Ishikawa (cell line): ENCODE data around the gene ARSA.

Source experiments
- CEBPB ChIP-seq: IDR thresholded peaks from 2 replicates; pipeline ENCODE4 v1.6.1; 2012
- CREB1 ChIP-seq: IDR thresholded peaks from 2 replicates; pipeline ENCODE4 v1.6.1; 2012; ENCODE audit warnings: low read depth
- EGR1 ChIP-seq: IDR thresholded peaks from 2 replicates; pipeline ENCODE4 v1.6.1; 2012
- EP300 ChIP-seq: IDR thresholded peaks from 2 replicates; pipeline ENCODE4 v1.6.1; 2012; ENCODE audit warnings: borderline replicate concordance
- FOXM1 ChIP-seq: IDR thresholded peaks from 2 replicates; pipeline ENCODE4 v1.6.1; 2012; ENCODE audit warnings: low read depth, borderline replicate concordance
- MAX ChIP-seq: IDR thresholded peaks from 2 replicates; pipeline ENCODE4 v1.6.1; 2012
- NFIC ChIP-seq: IDR thresholded peaks from 2 replicates; pipeline ENCODE4 v1.6.1; 2012
- RAD21 ChIP-seq: IDR thresholded peaks from 2 replicates; pipeline ENCODE4 v1.6.1; 2012; ENCODE audit warnings: low read depth
- REST ChIP-seq: IDR thresholded peaks from 2 replicates; pipeline ENCODE4 v1.6.1; 2012; ENCODE audit warnings: low read depth, mild to moderate bottlenecking
- TAF1 ChIP-seq: IDR thresholded peaks from 2 replicates; pipeline ENCODE4 v1.6.1; 2012; ENCODE audit warnings: low read depth, mild to moderate bottlenecking
- TCF12 ChIP-seq: IDR thresholded peaks from 2 replicates; pipeline ENCODE4 v1.6.1; 2012; ENCODE audit warnings: low read depth
- TEAD4 ChIP-seq: IDR thresholded peaks from 2 replicates; pipeline ENCODE4 v1.6.1; 2012
- YY1 ChIP-seq: IDR thresholded peaks from 2 replicates; pipeline ENCODE4 v1.6.1; 2012; ENCODE audit warnings: low read depth
- ZBTB7A ChIP-seq: IDR thresholded peaks from 2 replicates; pipeline ENCODE4 v1.6.1; 2012; ENCODE audit warnings: low read depth
- TF ChIP-seq, protein P1 (sequence below): IDR thresholded peaks from 2 replicates; pipeline ENCODE4 v1.6.1; 2012

Gene ARSA

GRCh38 chr22:50583294-50583861 is 44.6 kb downstream of the ARSA start:
- no peak for TF ChIP-seq REST
- TF ChIP-seq YY1 = no peak
- no peak for TF ChIP-seq TAF1
- TF ChIP-seq EGR1 = no peak
- TF ChIP-seq TCF12 = no peak
- TF ChIP-seq FOXM1 = no peak
- no peak for TF ChIP-seq NFIC
- TF ChIP-seq EP300 = no peak
- TF ChIP-seq TEAD4 = no peak
- TF ChIP-seq ZBTB7A = no peak
- TF ChIP-seq CEBPB = no peak
- no peak for TF ChIP-seq CREB1
- TF ChIP-seq MAX = no peak

DNA sequence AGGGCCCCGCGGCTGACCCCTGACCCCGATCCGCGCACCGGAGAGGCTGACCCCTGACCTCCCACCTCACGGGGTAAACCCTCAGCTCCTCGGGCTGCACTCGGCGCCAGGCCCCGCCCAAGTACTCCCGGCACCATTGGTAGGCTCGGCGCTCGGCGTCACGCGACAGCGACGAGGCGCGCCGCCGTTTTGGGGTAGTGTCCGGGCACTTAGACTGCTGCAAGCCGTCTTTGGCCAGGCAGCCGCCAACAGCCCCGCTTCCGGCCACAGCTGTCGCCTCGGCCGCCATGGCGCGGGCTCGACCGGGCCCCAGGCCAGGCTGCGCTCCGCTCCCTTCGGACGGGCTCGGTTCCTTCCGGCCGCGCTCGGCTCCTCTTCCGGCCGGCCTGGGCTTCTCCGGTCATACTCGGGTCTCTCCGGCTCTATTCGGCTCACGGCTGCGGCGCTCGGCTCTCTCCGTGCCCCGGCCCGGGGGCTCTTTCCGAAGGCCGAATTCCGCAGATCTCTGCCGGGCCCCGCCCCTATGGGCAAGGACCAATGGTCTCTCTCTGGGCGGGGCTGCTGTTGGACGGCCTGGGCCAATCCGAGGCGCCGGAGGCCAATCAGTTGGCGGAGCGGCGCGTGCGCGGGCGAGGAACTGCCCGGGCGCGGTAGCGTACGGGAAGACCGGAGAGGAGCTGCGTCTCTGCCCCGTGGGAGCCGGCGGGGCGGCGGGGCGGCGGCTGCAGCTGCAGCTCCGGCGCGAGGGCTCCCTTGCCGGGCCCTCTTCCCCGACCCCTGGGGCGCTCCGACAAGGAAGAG is 45.3 kb downstream of the ARSA start, which contains the start of gene CHKB:
Gene CHKB, minus strand, starts transcription at position 357 of the 801 bp plus-strand sequence. Its CDS starts 68 bp downstream, at position 289.
- TF ChIP-seq TEAD4 (peak; percentile 4; the same call in 1 of the 2 replicates), CREB1 (no peak), CEBPB (no peak), TAF1 (peak; percentile 84), ZBTB7A (no peak), EP300 (no peak), FOXM1 (no peak), YY1 (peak; percentile 83), NFIC (peak; percentile 25; the same call in 1 of the 2 replicates), RAD21 (no peak), TCF12 (0 out of 2 replicates have a peak, but pooled peaks have one; percentile 14), REST (no peak), MAX (no peak; the same call in none of the 2 replicates), EGR1 (peak; percentile 63; the same call in 1 of the 2 replicates)
- TF ChIP-seq, protein P1, sequence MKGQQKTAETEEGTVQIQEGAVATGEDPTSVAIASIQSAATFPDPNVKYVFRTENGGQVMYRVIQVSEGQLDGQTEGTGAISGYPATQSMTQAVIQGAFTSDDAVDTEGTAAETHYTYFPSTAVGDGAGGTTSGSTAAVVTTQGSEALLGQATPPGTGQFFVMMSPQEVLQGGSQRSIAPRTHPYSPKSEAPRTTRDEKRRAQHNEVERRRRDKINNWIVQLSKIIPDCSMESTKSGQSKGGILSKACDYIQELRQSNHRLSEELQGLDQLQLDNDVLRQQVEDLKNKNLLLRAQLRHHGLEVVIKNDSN = no peak

DNA sequence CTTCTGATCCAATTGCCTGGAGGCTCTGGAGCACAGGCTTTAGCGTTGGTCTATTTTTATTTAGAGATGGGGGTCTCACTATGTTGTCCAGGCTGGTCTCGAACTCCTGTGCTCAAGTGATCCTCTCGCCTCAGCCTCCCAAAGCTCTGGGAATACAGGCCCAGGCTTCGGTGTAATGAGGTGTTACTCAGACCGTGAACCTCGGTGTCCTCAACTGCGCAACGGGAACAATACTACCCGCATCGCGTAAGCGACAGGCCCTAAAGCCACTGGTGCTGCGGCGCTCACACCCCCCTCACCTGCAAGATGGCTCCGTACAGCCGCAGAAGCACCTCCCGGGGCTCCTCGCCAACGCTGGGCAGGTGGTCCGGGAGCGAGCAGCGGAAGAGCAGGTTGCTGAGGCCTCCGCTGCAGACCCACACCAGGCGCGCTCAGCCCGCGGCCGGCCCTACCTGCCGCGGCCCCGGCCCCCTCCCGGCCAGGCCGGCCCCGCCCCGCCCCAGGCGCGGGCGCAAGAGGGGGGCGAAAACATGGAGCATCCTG is 45.9 kb downstream of the ARSA start:
- TF ChIP-seq YY1 (no peak), TCF12 (0 out of 2 replicates have a peak, but pooled peaks have one; percentile 28), TAF1 (no peak)

- TF ChIP-seq REST (no peak), TAF1 (no peak), RAD21 (no peak), TEAD4 (no peak), MAX (no peak), NFIC (no peak), YY1 (no peak), CREB1 (no peak), FOXM1 (no peak), ZBTB7A (no peak), CEBPB (no peak), TCF12 (no peak), EGR1 (no peak), EP300 (no peak)
- TF ChIP-seq, protein P1 = no peak
Observed at GRCh38 chr22:50581031-50581949, 46.7 kb downstream of the ARSA start.
